NCI-H82 treated with DMSO at 0.1 percent for 48 hours (cell line): ENCODE data around the gene RAC3.

ENCODE experiments used
- DNase-seq: peaks from one replicate; lab custom pipeline; 2025; ENCODE audit not compliant: unreplicated experiment; lab: John Stamatoyannopoulos, UW

Gene RAC3

DNA sequence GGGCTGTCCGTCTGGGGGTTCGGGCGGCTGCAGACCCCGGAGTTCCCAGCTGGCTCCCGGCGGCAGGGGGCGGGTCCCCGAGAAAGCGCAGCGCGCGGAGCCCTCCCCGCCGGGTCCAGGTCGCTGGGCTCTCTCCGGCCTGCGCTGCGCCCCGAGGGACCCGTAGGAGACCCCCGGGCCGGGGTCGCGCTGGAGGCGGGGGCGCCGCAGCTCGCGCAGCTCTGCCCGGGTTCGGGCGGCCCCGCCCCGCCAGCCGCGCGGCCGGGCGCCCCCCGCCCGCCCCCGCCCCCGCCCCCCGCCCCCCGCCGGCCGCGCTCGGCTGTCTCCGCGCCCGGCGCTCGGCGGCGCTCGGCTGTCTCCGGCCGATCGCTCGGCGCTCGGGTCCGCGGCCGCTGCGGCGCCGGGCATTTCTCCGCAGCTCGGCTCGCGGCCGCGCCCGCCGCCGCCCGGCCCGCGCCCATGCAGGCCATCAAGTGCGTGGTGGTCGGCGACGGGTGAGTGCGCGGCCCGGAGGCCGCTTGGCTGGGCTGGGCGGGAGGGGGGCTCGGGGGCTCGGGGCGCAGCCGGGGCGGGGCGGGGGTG, at the start of gene RAC3:
Gene RAC3, plus strand, starts transcription at position 376 of the 582 bp plus-strand sequence. Its CDS starts 84 bp downstream, at position 460.
- DNase-seq: no peak

DNA sequence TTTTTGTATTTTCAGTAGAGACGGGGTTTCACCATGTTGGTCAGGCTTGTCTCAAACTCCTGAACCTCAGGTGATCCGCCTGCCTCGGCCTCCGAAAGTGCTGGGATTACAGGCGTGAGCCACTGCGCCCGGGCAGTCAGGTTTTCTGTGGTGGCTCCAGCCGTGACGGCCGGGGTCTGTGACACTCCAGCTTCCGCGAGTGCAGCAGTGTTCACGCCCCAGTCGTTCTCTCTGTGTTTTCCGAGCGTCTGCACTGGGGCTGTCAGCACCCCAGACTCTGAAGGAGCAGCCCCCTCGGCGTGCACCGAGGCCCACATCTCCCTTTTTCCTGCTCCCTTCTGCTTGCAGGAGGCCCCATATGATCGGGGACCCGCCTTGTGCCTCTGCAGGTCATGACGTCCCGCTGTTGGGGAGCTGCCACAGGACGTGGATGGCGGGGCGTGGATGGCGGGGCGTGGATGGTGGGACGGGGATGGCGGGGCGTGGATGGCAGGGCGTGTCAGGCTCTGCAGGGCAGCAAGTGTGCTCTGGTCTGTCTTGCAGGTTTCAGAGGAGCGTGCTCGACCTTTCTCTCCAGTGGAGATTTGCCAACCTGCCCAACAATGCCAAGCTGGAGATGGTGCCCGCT, 48.4 kb upstream of the RAC3 start:
- no peak for DNase-seq

DNA sequence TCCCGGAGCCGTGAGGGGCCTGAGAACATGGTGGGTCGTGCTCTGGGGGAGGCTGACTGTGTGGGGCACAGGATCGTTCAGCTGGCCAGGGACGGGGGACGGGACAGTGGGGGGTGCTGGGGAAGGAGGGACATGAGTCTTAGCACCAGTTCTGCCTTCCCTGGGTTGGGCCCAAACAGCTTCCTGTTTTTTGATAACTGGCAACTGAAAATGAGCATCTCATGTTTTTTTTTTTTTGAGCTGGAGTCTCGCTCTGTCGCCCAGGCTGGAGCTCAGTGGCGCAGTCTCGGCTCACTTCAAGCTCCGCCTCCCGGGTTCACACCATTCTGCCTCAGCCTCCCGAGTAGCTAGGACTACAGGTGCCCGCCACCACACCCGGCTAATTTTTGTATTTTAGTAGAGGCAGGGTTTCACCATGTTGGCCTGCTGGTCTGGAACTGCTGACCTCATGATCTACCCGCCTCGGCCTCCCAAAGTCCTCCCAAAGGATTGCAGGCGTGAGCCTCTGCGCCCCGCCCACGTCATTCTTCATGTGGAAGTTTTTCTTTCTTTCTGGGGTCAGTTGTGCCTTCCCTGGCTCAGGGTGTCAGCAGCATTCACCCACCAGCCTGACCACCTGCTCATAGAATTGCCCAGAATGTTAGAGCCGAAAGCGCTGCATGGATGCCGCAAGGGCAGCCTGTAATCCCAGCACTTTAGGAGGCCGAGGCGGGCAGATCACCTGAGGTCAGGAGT, 47.7 kb upstream of the RAC3 start:
- no peak for DNase-seq

DNA sequence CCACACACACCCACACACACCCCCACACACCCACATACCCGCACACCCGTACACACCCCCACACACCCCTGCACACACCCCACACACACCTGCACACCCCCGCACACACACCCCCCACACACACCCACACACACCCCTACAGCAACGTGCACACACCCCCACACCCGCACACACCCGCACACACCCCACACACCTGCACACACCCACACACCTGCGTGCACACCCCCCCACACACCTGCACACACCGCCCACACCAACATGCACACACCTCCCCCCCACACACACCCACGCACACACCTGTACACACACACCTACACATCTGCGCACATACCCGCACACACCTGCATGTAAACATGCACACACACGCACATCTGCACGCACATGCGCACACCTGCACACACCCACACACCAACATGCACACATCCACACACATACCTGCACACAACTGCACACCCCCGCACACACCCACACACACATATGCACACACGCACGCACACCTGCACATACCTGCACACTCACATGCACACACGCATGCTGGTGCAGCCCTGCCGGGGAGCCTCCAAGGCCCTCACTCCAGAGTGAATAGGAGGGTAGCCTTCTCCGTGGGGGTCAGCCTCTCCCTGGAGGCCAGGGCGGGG, 46.6 kb upstream of the RAC3 start:
- DNase-seq: no peak

DNA sequence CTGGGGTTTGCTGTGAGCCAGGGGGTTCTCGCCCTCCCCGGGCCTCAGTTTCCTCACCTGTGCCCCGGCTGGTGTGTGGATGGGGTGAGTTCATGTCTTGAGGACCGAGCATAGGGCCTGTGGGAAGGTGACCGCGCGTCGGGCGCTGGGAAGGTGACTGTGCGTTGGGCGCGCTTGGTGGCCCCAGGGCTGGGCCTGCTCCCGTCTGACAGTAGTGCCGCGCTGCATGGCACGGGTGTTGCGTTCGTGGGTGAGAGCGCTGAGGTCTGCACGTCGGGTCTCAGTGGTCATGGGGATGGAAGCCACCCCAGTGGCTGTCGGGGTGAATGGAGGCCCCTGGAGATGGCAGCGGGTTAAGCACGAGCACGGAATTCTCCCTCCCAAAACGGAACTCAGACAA, 44.9 kb upstream of the RAC3 start:
- no peak for DNase-seq

DNA sequence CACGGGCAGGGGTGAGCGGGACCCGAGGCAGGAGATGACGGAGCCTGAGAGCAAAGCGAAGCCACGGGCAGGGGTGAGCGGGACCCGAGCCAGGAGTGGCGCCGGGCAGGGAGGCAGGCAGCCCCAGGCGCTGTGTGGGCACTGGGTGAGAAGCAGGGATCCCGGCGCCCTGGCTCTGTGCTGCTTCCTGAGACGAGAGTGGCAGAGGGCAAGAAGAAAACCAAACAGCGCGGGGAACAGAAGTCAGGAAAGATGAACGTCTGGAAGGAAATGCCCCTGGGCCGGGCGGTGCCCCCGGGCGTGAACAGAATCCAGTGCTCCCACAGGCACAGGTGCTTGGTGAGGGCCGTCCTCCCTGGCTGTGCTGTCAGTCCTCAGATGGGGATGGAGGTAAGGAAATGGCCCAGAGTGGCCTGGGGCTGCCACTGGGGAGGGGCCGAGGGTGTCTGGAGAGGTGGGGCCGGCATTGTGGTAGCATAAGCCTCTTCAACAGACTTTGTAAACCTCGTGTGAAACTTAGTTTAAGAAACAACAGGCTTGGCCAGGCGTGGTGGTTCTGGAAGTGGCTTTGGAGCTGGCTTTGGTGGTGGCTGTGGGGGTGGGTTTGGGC, 44.2 kb upstream of the RAC3 start:
- no peak for DNase-seq

DNA sequence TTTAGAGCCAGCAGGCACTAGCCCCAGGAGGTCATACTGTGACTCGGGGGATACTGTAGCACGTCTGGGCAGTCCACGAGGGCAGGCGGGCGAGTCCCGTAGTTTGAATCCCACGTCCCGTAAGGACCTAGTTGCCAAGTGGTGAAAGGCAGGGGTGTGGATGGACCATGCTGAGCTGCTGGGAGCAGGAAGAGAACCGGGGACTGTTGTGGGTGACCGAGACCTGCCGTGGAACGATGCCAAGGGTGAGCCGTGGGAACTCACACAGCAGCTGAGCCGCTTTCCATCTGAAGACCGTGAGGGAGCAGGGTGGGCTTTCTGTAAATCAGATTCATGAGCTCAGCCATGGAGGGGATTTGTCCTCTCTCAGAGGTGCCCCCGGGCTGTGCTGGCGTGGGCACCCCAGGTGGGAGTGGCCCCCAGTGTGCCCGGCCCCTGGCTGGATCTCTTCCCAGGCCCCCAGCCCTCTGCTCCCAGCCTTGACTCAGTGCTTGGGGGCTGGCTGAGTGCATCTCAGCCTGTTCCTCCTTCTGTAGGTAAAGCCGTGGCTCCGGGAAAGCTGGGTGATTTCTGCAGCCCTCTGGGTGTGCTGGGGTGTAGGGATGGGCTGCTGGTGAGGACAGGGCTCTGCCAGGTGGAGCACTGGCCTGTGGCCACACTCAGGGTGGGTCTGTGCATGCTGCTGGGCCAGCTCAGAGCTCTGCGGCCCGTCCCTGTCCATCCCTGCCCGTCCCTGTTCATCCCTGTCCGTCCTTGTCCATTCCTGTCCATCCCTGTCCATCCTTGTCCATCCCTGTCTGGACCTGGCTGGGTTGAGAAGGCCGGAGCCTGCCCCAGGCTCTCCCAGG, 40.4 kb upstream of the RAC3 start:
- DNase-seq: no peak

DNA sequence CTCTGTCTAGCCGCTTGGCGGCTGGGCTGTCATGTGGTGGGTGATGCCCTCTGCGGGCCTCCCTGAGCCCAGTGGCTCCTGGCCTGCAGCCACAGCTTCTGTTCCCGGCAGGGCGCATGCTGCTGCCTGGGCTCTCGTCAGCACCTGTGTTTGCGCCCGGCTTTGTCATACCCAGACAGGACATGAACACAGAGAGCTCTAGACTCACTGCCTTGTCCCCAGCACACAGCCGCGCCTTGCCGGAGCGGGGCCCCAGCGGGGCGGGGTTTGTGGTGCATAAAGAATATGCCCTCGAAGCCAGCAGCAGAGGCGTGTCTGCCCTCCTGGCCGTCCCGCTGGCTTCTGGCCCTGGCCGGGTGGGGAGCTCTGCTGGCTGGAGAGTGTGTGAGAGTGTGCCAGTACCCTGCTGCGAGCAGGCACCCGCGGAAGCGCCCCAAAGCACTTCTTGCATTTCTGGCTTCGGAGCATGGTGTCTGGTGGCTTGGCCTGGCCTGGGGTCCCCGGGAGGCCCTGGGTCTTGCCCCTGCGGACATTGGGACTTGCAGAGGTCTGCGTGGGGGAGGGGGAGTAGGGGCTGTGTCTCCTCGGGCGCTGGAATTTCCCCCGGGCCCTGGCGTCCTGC, 39.7 kb upstream of the RAC3 start:
- no peak for DNase-seq

DNA sequence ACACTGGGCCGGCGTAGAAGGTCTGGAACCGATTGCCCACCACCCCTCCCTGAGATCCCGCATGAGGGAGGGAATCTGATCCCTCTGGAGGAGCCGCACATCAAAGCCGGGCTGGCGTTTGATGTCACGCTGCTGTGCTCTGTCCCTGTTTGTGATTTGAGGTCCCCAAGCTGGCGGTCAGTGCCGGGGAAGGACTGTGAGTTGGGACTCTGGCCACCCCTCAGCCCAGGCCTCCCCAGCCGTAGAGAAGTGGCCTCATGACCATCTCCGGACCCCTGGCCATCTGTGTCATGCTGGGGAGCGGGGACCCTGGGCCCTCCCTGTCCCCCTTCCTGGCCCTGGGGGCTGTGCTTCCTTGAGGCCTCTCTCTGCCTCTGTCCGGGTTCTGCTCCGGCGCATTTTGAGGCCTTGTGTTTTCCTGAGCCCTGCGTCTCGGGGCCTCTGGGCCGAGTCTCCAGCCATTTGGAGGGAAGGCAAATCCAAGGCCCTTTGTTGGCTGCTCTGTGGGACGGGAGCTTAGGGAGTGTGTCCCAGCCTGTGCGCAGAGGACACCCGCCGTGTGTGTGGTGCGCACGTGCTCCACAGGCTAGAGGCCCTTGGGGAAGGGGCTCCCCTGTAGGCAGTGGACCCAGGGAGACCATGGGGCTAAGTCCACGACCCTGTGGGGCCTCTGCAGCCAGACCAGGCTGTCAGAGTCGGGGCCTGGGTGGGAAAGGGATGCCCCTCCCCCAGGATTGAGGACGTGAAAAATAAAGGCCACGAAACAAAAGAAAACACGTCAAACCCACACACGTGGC, 39.0 kb upstream of the RAC3 start:
- DNase-seq: no peak

DNA sequence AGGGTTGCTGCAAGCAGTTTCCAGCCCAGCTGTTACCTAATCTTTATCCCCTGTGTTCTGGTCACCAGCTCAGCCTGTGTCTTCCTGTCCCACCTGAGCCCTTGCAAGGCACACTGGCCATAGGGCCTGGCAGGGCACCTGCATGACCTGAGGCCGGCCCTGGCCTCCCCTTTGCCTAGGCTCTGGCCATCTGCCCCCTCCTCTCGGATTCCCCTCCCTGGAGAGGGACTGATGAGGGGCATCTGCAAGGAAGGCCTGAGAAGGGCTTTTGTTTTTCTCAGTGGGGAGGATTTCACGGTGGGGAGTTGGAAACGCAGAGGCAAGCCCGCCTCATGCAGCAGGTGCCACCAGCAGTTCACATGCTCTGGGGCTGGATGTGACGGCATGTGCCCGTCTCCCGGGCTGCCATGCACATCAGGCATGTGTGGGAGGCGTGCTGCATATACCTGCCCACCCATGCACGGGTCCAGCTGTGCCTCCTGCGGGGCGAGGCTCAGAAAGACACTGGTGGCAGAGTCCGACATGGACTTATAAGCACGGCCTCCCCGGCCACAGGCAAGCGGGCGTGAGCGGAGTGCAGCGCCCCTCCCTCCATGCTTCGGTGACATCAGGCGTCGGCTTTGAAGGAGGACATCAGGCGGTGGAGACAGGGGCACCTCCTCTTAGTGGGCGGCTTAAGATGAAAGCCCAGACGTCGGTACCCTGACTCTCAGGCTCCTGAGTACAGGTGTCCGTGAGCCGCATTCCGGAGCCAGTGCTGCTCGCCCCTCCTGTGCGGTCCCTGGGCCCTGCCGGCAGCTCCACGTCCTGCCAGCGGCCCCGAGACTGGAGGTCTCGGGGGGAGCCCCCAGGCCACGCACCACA, 37.5 kb upstream of the RAC3 start:
- no peak for DNase-seq

DNA sequence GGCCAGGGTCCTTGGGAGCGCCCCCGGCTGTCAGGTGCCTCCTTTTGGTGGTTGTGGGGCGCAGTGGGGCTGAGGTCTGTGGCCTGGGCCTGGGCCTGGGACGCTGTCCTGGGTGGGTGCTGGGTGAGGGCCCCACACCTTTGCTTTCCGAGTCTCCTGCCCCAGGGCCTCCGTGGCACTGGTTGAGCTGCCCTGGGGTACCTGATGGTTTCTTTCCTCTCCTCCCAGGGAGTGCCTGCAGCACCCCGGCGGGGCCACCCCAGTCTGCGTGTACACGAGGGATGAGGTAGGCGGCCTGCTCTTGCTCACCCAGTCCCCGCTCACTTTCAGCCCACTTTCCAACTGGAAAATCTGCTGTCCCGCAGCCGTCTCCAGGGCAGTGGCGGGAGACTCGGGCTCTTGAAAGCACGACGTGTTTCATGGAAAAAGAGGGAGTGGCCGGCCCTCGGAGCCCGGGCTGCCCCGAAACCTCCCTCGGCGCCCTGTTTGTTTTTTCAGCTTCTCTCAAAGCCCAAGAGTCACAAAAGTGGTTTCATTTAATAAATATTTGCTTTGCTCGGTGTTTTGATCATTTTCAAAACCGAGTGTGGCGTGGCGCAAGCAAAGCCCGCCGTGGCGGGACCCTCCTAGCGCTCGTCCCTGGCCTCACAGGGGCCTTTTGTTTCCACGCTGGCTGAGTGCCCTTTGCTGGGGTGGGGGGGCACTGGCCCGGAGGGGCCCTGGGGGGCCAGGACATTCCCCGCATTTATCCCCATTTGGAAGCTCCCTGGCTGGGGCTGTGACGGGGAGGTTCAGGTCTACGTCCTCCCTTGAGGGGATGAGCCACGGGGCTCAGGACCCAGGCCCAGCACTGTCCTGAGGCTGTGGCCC, 36.6 kb upstream of the RAC3 start:
- DNase-seq: no peak

DNA sequence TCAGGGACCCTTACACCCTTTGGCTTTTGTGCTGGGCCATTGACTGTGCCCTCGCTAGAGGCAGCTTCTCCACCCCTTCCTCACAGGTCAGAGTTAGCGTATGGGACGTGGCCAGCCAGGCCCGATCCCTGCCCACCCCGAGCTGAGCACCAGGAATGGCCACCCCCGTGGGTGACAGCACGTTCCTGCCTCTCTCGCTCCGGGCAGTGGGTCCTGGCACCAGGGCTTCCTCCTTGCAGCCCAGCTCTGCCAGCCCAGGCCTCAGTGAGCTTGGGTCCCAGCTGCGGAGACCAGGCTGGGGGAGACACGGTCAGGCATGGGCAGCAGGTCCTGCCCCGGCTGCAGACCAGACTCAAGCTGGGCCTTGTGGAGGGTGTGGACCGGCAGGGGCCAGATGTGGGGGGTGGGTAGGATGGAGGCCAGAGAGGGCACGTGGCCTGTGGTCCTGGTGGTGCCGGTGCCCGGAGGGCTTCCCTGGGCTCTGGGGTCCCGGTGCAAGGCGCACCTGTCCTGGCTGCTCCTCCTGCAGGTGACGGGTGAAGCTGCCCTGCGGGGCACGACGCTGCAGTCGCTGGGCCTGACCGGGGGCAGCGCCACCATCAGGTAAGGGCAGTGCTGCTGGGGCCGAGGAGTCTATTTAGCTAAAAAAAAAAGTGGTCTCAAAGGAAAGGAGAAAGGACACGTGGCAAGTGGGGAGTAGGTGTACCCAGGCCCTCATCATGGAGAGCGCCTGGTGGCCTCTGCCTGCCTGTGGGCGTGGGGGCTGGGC, 35.8 kb upstream of the RAC3 start:
- no peak for DNase-seq

DNA sequence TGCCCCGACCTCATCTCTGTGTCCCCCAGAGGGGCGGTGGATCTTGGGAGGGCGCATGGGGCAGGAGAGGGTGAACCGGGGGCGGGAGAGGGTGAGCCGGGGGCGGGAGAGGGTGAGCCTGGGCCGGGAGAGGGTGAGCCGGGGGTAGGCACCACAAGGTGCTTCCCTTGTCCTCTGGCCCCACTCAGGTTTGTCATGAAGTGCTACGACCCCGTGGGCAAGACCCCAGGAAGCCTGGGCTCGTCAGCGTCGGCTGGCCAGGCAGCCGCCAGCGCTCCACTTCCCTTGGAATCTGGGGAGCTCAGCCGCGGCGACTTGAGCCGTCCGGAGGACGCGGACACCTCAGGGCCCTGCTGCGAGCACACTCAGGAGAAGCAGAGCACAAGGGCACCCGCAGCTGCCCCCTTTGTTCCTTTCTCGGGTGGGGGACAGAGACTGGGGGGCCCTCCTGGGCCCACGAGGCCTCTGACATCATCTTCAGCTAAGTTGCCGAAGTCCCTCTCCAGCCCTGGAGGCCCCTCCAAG, 35.2 kb upstream of the RAC3 start:
- DNase-seq: no peak

DNA sequence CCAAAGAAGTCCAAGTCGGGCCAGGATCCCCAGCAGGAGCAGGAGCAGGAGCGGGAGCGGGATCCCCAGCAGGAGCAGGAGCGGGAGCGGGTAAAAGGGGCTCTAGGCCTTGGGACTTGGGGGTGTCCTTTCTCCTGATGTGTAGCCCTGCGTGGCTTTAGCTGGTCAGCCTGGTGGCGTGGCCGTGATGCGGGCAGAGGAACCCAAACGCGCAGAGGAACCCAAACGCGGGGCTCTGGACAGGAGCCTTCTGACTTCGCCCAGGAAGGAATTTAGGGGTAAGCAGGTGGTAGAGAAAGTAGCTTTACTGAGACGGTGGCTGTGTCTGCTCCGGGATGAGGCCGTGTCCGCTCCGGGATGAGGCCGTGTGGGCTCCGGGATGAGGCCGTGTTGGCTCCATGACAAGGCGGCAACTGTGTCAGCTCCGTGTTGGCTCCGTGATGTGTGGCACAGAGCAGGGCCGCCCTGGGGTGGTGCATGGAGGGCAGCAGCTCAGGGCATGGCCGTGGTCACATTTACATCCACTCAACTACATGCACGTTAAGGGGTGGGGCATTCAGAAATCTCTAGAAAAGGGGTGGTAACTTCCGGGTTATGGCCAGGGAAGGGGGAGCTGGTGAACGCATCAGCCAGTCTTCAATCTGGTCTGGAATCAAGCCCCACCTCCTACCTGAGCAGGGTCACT, 34.6 kb upstream of the RAC3 start:
- DNase-seq: no peak

DNA sequence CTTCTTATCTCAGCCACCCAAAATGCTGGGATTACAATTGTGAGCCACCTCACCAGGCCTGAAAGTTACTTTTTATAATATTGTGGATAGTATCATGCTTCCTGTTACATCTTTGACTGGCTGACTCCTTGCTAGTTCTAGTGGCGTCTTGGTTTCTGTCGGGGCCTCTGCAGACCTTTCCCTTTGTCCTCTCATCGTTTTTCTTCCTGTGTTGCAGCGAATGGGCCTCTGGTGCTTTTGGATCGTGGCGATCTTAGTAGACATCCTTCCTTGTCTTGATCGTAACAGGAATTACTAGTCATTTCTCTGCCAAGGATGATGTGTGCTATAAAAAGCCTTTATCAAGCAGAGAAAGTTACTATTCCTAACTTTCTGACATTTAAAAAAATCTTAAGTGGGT, 33.3 kb upstream of the RAC3 start:
- DNase-seq: no peak
